ENCODE results near the gene GPSM3. TPM values are rescaled to one million over a fixed set of nuclear protein-coding genes. Genes with fewer than 3 reads are reported as not detected.
"Not testable (repeated sequence)": the region's sequence is repeated elsewhere in the genome, so short reads cannot be mapped to it uniquely, and the experiment has no call there.

GPSM3 gene, protein sequence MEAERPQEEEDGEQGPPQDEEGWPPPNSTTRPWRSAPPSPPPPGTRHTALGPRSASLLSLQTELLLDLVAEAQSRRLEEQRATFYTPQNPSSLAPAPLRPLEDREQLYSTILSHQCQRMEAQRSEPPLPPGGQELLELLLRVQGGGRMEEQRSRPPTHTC
- 6.7 TPM for polyA plus RNA-seq (ENCODE audit: insufficient read length)

DNA sequence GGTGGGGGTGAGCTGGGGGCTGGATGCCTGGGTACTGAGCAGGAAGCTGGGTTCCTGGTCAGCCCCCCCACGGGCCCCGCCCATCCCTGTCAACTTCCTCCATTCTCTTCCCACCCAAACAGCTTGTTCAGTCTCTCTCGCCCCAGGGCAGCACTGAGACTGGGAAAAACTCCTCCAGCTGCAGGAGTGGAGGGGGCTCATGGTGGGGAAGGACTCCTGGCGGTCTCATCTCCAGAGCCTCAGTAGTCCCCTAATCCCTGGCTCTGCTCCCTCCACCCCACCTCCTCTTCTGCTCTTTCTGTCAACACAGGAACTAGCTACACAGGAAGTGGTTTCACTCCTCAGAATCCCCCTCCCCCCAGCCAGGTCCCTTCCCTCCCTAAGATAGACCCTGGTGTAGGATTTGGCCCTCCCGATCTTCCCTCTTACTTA, at the start of gene GPSM3:
Gene GPSM3 (minus strand): TSS at position 36 of the 432 bp plus-strand sequence. CDS start 130 bp downstream, outside the sequence.
- no peak for DNase-seq (ENCODE audit: low read depth)

DNA sequence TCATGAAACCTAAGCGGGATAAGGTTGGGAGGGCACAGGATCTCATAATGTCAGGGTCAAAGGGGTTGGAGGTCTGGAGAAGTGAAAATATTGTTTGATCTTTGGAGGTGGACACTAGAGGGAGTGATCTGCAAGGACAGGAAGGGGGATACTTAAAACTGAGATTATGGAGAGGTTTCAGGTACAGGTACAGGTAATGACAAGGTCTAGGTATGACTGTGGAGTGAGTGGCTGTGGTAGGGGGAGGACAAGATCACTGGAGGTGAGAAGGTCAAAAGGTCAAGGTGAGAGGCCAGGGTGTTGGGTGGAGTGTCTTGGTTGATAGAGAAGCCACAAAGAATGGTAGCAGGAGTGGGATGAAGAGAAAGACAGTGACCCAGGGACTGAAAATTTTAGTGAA, 48.2 kb upstream of the GPSM3 start:
- DNase-seq (ENCODE audit: low read depth), result no peak

DNA sequence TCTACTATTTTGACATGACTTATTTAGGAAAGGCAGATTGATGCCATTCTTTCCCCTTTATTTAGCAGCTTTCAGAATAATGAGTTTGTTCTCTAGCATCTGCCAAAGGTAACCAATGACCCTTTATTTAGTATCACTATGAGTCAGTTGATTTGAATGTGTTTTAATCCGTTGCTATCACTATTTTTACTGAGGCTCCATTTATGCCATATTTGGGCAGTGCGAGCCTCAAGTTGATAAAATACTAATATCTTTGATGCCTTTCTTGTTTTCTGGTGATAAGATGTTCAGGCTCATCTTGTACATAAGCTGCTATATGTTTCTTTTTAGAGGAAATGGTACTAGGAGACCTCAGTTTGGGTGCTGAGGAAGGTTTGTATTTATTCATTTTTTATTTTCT, 47.0 kb upstream of the GPSM3 start:
- DNase-seq (ENCODE audit: low read depth), result no peak

DNA sequence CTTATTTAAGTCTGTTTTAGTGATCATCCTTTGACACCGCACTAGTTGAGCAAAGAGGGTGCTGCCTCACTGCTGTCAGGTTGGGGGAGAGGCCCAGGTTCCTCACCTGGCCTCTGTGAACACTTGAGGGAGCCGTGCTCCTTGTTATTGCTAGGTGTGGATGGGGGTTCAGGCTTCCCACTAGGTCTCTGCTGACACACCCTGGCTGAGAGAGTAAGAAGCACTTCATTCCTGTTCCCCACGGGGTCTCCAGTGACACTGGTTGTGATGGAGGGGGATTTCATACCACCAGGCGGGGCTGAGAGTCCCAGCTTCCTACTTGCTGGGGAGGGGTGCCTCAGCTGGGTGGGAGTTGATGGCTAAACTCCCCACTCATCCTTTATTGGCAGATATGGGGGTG, 42.5 kb upstream of the GPSM3 start:
- DNase-seq (ENCODE audit: low read depth), result no peak

DNA sequence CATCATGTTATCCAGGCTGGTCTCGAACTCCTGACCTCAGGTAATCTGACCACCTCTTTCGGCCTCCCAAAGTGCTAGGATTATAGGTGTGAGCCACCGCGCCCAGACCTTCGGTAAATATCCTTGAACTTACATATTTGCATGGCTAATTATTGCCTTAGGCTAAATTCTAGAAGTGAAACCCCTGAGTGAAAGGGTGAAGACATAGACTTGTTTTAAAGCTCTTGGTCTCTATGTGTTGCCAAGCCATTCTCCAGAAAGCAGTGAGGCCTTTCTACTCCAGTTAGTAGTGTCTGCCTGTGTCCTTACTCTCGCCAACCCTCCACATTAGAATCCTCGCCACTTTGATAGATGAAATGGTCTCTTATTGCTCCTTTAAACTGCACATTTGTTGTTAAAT, 34.0 kb upstream of the GPSM3 start:
- no peak for DNase-seq (ENCODE audit: low read depth)

DNA sequence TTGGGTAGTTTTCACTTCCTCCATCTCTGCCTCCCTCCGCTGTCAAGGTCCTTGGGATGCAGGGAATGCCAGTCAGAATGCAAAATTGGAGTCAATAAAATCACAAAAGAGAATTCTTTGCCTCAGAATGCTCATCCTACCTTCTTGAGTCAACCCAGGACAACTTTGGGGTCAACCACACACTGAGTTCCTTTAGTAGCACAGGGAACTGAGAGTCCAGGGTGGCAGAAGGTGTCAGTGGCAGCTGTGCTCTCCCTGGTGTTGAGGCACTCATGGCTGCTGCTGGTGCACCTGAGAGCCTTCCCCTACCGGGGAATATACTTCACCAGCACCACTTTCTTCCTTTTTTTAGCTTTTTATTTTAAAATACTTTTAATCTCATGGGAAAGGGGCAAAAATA, 32.3 kb upstream of the GPSM3 start:
- no peak for DNase-seq (ENCODE audit: low read depth)

DNA sequence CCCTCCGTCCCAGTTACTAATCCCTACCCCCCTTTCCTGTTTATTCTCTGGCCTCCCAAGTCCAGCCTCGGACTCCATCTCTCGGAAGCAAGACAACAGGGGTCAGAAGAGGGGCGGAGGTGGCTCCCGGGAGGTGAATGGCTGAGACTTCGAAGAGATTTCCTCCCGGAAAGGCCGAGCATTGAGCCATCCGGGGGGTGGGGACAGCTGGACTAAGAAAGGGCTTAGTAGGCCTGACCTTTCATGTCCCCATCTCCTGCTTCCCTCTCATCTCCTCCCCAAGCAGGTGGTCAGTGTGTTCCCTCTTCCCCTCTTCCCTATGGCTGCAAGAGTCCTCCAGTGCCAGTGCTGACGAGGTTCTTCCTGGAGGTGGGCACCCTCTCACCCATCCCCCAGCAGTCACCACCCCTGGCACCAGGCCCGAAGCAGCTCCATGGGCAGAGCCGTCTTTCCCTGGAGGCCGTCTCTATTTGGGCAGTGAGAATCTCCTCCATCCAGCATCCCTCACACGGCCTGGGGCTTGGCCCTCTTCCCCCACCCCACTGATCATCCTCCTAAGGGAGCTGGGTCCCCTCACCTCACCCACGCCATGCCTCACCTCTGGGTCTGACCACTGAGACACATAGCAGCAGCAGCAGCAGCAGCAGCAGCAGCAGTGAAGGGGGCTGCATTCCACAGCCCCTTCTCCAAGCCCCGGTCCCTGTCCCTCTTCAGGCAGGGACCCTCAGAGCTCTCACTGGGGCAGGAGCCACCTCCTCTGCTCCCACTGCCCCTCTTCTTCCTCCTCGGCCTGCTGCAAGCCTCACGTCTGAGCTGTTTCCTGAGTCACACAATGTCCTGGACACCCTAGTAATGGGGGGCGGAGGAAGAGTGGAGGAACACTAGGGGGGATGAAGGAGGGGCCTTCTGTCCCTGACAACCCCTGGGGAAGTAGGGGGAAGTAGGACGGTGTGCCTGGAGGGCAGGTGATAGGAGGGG, 31.1 kb upstream of the GPSM3 start, which contains the start of gene NOTCH4:
Gene NOTCH4 (minus strand): TSS at position 810 of the 978 bp plus-strand sequence. CDS start 139 bp downstream, at position 671.
- DNase-seq (ENCODE audit: low read depth), result no peak

DNA sequence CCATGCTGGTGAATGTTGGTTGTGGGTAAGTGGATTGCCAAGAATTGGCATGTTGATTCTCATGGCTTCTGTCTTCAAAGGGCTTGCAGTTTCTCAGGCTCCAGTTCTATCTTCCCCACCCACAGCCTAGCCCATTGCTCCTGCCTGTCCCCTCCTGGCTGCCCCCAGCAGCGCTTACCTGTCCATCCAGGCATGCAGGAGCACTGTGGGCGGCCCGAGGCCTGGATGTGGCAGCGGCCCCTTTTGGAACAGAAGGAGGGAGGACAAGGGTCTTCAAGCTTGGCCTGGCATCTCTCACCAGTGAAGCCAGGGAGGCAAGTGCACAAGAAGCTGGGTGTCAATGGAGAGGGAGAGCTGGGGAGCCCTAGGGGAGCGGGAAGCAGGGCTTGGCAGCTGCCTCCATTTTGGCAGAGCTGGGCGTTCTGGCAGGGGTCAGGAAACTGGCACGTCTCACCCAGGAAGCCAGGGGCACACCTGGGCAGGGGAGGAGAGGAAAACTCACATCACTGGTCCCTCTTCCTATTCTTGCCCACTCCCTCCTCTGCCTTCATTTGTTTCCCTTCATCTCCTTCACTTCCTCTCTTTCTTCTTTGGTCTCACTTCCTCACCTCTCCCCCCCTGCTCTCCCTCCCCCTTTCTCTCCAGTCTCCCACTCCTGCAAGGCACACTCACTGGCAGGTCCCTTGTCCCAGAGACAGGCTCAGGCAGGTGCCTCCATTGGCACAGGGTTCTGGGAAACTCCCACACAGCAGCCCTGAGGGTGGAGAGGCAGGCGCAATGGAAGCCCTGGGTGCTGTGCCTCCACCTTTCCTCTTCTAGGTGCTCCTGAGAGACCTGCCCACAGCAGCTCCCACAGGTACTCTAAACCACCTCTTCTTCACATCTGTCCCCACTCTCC, 30.1 kb upstream of the GPSM3 start:
- DNase-seq (ENCODE audit: low read depth), result no peak

DNA sequence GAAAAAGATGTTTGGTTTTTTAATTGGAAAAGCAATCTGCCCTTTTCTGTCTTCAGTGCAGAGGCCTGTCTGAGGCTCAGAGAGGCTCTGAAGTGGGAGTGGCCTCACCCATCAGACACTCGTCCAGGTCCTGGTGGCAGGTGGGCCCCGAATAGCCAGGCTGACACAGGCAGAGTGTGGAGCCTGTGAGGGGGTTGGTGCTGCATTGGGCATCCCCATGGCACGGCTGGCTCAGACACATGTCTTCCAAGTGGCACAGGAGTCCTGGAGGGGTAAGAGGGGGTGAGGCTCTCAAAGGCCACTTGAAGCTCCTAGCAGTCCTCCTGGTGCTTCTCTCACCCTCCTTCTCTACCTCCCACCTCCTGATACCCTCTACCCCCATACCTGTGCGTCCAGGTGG, 27.6 kb upstream of the GPSM3 start:
- DNase-seq (ENCODE audit: low read depth), result no peak

DNA sequence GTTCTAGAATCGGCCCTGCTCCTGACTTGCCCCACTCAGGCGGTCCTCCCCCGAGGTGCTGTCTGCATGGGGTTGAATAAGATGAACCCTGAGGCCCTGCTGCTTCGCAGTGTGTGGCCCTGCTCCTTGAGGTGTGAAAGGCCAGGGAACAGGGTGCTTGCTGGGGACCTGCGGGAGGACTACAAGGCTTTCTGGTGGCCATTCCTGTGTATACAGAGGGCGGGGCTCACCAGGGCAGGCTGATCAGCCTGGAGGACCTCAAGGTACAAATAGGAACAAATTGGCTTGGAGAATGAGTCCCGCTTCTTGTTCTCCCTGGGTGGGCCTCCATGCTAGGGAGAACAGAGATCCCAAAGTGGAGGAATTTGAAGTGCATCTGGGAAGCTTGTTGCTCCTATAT, 25.7 kb upstream of the GPSM3 start:
- DNase-seq (ENCODE audit: low read depth), result no peak

DNA sequence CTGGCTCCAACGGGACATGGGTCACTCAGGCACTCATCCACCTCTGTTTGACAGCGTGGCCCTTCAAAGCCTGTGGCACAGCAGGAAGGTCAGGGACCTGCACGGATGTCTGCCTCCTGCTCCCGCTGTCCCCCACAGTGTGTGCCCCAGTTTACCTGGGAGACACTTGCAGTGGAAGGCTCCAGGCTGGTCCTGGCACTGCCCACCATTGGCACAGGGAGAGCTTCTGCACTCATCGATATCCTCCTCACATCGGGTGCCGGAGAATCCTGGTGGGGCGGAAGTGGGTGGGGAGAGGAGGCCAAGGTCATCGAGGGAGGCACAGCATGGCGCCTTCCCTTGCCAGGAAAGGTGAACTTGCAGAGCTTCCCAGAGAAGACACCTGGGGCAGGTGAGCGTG, 24.6 kb upstream of the GPSM3 start:
- no peak for DNase-seq (ENCODE audit: low read depth)

DNA sequence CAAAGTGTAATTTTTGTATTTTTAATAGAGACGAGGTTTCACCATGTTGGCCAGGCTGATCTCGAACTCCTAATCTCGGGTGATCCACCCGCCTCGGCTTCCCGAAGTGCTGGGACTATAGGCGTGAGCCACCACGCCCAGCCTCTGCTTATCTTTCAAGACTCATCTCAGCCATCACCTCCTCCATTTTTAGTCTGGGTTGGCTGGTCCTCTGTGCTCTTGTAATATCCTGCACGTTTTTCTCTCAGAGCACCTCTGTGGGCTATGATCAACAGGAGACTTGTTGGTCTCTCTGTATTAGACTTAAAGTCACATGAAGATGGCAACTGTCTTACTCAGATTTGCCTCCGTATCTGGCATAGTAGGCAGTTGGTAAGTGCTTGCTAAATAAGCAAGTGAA, 23.8 kb upstream of the GPSM3 start:
- DNase-seq (ENCODE audit: low read depth), result no peak

DNA sequence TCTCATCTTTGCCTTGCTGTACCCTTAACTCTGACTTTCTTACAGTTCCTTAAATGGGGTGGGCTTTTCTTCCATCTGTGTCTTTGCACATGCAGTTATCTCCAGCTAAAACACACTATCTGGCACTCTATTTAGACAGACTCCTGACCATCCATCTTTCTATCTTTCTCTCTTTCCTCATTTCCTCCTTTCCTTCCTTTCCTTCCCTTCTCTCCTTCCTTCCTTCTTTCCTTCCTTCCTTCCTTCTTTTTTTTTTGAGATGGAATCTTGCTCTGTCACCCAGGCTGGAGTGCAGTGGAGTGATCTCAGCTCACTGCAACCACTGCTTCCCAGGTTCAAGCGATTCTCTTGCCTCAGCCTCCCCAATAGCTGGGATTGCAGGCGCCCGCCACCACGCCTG, 23.2 kb upstream of the GPSM3 start:
- no peak for DNase-seq (ENCODE audit: low read depth)

DNA sequence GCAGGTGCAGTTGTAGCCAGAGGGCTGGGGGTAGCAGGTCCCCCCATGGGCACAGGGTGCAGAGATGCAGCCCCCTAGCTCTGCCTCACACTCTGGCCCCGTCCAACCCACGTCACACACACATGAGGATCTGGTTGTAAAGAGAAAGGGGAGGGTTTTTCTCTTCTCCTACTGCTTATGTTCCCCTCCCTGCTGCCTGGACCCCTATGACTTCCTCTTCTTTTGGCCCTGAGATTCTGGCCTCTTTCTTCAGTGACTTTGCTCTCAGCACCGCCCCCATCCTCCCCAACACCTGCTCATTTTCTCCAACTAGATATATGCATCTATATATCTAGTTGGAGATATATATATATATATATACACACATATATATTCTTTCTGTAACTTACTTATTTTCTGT, 21.7 kb upstream of the GPSM3 start:
- no peak for DNase-seq (ENCODE audit: low read depth)

DNA sequence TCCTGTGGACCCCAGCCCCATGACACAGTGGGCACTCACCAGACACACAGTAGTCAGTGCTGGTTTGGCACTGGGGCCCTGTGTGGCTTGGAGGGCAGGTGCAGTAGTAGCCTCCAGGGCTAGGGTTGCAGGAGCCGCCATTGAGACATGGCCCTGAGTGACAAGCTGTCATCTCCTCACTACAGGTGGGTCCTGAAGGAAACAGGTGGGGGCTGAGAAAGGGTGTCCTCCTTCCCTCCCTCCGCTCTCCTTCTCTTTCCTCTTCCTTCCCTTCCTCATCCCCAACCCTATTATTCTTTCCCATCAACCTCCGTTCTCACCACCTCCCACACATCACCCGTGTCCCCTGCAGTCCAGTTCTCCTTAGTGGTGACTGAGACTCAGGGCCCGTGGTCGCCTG, 21.2 kb upstream of the GPSM3 start:
- no peak for DNase-seq (ENCODE audit: low read depth)

DNA sequence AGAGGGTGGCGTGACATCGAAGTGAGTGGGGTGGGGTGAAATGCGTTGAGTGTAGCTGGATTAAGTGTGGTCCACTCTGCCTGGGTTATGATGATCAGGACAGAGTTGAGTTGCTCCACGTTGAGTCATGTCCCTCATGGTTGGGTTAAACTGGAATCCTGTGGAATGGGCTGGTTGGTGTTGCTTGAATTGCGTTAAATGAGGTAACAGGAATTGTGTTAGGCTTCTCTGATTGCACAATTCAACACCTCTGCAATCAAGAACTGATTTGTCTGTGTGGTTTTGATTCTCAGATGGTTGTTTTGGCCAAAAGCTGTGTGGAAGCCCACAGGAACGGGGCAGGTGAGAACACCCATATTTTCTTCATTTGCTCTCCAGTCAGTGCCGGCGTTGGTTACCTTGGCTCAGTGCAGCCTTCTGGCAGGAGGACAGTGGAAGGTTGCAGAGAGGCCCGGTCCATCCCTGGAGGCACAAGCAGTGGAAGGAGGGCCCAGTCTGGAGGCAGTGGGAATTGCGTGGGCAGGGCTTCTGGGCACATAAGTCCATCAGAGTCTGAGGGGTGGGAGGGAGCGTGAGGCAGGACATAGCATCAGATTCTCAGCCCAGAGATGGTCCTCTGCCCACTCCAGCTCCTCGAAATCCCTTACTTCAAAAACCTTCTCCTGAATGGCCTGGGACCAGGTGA, 19.8 kb upstream of the GPSM3 start:
- DNase-seq (ENCODE audit: low read depth), result no peak

DNA sequence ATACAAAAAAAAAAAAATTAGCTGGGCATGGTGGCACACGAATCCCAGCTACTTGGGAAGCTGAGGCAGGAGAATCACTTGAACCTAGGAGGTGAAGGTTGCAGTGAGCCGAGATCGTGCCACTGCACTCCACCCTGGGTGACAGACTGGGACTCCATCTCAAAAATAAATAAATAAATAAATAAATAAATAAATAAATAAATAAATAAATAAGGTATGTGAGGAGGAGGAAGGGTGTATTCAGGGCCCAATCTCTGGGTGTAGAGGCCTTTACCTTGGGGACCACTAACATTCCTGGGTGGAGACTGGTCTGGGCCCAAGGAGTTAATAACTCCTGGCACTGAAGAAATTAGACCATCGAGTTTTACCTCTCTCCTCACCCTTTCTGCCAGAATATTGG, 19.0 kb upstream of the GPSM3 start:
- not testable (repeated sequence) for DNase-seq (ENCODE audit: low read depth)

DNA sequence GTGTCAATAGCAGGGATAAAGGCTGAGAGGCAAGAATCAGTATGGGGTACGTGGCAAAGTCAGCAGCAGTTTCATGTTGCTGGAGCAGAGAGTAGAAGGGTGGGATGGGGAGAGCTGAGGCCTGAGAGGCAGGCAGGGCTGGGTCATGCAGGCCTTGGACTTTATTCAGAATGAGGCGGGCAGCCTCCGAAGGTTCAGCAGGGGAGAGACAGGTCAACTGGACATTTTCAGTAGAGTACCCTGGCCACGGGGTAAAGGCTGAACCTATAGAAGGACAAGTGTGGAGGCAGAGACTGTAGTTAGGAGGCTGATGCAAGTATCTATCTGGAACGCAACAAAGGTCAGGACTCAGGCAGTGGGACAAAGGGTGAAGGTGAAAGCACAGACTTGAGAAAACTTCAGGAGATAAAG, 17.8 kb upstream of the GPSM3 start:
- DNase-seq (ENCODE audit: low read depth), result no peak

DNA sequence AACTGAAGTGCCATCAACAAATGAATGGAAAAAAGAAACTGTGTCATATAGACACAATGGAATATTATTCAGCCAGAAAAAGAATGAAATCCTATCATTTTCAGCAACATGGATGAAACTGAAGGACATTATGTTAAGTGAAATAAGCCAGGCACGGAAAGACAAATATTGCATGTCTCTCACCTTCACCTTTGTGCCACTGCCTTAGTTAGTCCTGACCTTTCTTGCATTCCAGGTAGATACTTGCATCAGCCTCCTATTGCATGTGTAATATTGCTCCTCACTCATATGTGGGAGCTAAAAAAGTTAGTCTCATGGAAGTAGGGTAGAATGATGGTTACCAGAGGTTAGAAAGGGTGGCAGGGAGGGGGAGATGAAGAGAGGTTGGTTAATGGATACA, 16.6 kb upstream of the GPSM3 start:
- DNase-seq (ENCODE audit: low read depth), result no peak

DNA sequence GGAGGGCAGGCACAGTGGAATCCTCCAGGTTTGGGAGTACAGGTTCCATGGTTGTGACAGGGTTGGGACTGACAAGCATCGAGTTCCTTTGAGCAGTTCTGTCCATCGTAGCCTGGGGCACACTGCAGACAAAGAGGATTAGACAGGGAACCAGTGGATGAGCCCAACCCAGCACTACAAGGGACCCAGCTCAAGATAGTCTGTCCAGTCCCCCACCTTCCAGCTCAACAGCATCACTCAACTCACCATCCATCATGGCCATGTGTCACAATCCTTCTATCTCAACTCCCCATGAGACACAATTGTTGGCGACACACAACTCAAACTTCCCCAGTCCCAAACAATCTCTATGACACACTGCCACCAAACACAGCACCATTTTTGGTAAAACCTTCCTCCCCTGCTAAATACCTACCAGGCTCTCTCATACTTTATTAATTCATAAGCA, 11.8 kb upstream of the GPSM3 start:
- no peak for DNase-seq (ENCODE audit: low read depth)
